GM19035 (cell line): ENCODE data around the gene SMARCAD1.

Source experiments
- ATAC-seq: cut with Tn5 transposase; IDR thresholded peaks from one replicate; pipeline ENCODE4 v1.9.1; 2021; ENCODE audit not compliant: unreplicated experiment

SMARCAD1 gene

DNA sequence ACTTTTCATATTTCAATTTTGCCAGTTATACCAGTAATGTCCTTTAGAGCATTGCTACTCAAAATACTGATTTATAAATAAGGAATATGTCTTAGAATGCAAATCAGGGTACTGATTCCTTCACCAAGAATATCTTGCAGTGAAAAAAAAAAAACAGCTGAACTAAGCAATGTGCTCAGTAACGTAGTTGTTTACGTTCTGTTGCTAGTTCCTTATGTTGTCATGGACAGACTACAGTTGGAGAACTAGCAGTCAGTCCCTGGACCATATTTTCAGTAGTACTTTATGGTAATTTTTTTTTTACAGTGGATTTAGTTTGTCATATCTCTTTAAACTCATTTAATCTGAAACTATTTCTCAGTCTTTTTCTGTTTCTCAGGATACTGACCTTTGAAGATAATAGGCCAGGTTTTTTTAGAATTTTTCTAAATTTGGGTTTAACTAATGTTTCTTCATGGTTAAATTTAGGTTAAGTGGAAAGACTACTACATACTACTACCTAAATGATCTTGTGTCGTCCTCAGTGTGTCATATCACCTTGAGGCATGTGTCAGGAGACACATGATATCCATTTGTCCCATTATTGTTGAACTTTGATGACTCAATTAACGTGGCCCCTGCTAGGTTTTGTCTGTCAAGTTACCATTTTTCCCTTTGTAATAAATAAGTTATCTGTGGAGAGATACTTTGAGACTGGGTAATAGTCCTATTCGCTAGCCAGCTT is 21.0 kb downstream of the SMARCAD1 start:
- ATAC-seq, result no peak

DNA sequence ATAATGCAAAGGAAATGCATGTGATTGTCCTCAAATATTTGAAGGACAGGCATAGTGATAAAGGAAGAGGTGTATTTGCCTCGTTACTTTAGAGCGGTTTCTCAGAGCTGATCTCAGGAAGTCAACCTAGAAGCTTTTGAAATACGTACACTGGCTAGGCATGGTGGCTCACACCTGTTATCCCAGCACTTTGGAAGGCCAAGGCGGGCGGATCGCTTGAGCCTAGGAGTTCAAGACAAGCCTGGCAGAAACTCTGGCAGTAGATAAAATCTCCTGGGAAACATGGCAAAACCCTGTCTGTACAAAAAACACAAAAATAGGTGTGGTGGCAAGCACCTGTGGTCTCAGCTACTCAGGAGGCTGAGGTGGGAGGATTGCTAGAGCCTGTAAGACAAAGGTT is 24.9 kb downstream of the SMARCAD1 start:
- no peak for ATAC-seq

DNA sequence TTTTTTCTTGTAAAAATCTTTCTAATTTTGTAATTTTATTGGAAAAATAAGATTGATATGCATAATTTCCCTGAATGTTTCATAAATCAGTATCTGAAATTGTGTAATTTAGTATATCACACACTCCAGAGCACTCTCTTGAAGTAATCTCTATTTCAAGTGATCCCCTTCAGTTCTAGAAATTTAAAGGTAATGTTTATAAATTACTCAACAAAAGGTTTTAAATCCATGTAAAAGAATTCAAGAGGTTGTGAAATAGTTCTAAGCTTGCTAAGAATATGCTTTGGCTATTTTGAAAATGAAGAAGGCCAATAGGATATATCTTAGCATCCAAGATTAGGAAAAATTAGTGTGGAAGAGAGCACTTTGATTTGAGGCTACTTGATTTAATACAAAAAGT is 28.2 kb downstream of the SMARCAD1 start:
- ATAC-seq, result no peak

DNA sequence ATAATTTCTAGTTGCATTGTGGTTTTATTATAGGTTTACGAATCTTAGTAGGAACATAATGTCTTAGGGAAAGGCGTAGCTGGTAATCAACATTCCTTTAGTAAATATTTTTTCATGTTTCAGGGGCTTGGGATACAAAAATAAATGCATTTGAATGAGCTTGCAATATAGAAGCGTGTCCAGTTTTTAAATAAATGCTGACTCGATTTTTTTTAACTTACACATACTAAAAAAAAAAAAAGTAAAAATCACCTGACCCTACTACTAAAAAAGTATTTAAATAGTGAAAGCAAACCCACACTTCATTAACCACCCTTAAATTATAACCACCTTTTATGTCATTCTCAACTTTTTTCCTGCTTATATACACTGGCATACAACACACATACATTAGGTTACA is 29.6 kb downstream of the SMARCAD1 start:
- no peak for ATAC-seq

DNA sequence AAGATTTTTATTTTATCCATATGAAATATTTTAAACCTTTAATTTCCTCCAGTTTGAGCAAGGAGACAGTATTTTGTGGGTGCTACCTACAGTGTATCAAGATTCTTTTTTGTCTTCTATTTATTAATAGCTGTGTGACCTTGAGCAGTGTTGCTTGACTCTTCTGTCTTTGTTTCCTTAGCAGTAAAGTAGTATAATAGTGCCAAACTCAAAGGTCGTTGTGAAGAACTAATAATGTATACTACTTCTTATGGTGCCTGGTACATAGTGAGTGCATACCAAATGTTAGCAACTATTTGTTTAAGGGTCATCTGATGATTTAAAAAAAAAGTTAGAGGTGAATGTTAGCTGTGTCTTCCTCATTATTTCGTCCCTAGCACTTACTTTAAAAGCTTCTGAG is 30.5 kb downstream of the SMARCAD1 start:
- ATAC-seq, result no peak

DNA sequence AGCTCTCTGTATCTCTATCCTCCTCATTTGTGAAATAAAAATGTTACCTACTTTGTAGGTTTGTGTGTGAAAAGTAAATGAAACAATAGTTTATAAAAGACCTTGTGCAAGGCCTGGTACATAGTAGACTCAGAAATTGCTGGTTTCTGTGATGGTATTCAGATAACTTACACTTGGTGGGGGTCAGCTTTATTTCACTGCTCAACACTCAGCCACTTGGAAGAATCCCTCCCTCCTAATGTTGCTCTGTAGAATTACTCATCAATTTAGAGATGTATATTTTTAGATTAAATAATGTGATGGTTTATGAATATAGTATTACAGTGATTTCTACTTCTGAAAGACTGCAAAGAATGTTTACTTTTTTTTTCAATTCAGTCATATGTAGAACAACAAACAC is 32.7 kb downstream of the SMARCAD1 start:
- ATAC-seq, result no peak

DNA sequence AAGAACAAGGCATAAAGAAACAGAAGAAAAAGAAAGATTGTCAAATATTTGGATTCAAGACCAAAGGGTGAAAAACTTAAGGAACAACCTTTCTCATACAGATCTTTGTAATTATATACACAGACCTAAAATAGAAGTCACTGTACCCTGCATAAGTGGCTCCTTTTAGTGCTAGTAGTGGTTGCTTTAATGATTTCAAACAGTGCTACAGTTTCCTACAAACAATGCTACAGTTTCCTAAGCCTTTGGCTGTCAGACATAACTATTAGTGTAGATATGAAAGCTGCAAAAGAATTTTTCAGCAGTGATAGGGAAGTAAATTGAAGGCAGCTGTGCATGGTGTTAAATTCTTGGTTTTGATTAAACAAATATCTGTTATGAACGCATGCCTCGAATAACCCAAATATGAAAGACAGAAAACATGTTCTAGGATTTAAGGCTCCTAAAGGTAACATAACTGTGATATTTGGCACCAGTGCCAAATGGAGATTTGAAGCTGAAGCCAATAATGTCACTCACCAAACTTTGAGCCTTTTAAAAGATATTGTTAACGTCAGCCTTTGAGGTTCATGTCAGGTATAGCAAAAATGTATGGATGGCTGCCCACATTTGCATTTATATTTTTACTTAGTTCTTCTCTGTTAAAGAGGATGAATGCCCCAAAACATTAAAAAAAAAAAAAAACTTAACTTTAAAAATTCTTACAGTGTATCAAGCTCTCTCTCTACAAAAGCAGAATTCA is 36.6 kb downstream of the SMARCAD1 start:
- no peak for ATAC-seq

DNA sequence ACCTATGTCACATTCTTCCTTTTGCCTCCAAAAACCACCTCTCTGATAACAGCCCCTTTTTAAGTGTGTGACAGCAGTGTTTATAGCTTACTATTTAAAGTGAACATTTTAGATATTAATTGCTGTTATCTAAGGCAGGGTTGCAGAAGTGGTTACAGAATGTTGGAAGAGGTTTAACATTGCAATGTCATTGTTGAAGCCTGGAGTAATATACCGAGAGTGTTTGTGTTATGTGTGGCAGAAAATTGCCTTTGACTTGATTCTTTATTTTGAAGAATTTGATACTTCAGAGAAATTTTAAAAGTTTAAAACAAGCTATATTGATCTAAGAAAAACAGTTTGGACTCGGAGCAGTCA is 37.1 kb downstream of the SMARCAD1 start:
- no peak for ATAC-seq

DNA sequence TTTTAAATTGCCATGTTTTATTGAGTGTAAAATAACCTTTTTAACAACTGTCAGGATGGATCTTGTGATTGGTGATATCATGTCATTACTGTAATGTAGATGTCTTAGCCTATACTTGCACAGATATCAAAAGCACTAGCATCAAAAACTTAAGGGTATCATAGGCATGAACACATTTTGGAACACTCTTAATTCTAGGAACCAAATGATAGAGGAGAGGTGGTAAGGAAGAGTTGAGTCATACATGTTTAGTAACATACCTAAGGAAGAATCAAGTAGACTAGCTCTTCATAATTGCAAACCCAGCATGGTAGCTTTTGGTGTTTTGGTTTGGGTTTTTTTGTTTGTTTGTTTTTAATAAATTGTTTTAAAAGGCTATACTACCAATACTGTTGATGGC is 43.4 kb downstream of the SMARCAD1 start:
- ATAC-seq, result no peak

DNA sequence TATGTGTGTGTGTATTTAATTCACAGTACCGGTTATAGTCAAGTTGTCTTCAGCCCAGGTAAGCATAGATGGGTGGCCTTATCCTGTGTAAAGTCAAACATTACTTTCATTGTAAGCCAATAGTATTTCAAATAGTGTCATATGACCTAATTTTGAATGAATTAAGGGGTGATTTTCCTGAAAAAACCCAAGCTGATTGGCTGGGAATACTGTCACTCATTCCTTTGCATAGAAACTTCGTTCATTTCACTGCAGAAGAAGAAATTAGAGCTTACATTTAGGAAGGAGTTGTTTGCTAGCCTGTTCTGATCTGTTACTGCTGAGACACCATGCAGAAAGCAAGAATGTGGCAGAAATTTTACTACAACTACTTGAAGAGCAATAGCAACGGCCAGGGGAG is 45.4 kb downstream of the SMARCAD1 start:
- no peak for ATAC-seq

DNA sequence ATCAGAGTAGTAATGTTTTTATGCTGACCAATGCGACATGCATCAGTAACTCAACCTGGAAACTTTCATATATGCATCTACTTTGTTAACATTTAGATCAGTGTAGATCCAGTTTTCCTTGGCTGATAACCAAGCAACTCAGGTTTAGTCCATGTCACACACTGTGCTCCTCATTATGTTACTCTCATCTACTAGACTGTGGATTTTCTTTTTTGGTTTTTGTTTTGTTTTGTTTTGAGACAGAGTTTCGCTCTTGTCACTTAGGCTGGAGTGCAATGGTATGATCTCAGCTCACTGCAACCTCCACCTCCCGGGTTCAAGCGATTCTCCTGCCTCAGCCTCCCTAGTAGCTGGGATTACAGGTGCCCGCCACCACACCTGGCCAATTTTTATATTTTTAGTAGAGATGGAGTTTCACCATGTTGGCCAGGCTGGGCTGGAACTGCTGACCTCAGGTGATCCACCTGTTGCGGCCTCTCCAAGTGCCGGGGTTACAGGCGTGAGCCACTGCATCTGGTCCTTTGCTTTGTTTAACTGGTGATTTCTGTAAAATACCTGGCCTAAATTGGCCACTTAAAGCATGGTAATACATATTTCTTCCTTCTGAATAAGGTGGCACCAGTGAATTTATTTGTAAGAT is 48.6 kb downstream of the SMARCAD1 start:
- ATAC-seq, result no peak

DNA sequence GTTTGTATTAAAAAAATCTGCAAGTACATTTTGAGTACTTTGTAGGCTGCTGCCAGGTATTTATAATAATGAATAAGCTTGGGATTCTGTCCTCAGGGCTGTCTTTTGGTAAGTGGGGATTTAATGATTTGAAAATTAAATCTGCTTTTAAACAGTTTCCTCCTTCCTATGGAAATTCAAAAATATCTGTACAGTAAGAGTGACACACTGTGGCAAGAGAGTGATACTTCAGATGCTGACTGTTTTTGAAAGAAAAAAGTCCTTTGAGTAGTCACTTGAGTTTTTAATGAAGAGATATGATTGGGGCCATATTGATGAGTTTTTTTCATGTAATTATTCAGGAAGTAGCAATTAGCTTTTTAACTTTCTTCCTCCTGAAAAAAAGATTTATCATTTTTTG is 49.2 kb downstream of the SMARCAD1 start:
- no peak for ATAC-seq

DNA sequence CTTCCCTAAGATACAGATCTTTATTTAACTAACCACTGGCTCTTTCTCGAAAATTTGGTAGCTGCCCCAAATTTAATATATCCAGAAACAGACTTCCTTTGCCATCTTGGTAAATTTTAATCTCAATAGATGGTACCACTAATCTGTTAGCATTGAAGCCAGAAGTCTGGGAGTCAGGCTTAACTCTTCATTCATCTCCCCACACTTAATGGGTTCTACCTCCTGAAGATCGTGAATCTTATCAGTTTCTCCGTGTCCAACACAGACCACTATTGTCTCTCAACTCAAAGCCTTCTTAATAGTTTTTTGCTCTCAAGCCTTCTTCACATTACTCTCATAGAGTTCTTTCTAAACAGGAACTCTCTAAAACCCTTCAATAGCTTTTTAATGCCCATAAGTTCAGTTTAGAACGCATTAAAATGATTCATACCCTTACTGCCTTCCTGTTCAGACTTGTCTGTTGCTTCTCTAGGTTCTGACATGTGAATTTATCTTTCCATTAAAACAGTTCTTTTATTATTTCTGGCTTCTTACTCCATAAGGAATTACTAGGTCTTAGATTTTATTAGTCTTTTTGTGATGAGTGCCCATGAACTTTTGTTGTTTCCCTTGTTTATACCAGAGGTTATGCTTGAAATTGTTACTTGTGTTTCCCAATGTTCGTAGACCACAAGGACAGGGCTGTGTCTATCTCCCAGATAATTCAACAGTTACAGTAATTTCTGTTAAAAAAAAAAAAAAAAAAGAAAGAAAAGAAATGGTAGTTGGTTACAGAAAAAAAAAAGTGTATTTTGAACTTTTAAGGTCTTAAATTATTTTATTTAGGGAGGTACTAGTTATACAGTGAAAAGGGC is 54.7 kb downstream of the SMARCAD1 start:
- no peak for ATAC-seq

DNA sequence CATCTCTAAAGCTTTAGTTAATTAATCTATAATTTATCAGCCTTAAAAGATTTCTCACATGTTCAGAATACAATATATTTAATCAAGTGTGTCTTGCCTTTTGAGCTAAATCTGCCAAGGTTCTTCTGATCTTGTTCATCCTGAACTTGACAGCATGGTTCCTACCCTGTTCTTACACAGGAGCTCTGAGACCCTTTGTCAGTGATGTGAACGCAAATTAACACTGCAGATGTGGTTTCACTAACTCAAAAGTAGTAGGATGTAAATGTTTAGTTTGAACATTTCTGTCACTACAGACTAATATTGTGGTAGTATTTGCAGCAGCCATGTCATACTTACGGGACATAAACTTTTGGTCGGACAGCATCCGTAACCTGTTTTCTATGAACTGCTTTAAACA is 59.4 kb downstream of the SMARCAD1 start:
- ATAC-seq, result no peak

DNA sequence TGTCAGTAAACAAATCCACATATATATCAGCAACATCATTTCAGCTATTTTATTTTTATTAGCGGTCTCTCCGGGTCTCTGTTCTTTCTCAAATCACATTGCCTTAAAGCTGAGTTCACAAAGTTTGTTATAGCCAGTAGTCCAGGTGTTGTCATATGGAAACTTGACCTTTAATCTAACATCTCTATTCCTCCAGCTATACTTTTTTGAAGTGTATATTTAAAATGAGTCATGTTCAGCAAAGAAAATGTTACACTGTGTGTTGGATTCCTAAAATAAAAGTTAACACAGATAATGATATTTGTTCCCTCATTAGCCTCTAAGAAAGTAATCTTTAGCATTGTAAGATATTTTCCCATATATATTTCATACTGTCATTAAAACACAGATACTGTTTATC is 63.6 kb downstream of the SMARCAD1 start:
- no peak for ATAC-seq

DNA sequence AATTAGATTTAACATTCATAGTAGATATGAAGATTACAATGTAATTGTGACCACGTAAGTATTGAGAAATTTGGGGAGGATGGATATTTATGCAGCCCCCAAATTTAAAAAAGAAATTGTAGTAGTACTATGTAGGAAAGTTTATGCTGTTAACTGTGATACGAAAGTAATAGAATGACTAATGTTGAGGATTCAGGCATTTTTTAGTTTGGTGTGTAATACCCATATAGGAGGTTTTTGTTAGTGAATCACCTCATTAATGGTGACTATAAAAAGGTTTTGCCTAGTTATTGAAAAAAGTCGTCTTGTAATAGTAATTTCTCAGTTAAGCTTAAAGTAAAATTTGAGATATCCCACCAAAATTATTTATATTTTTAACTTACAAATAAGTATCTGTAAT is 67.2 kb downstream of the SMARCAD1 start:
- ATAC-seq, result no peak

DNA sequence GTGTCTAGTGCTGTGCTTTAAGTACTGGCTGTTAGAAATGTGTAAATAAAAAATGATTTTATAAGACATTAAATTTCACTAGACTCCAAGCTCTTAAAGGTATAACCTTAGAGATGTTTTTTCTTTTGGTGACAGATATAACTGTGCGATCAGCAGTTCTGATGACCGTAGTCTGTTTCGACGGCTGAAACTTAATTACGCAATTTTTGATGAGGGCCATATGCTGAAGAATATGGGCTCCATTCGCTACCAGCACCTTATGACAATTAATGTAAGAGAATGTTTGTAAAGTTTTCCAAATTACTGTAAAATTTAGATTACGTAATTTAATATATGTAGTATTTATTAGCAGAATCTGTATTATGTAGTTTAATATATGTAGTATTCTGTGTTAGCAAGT is 68.5 kb downstream of the SMARCAD1 start:
- no peak for ATAC-seq

DNA sequence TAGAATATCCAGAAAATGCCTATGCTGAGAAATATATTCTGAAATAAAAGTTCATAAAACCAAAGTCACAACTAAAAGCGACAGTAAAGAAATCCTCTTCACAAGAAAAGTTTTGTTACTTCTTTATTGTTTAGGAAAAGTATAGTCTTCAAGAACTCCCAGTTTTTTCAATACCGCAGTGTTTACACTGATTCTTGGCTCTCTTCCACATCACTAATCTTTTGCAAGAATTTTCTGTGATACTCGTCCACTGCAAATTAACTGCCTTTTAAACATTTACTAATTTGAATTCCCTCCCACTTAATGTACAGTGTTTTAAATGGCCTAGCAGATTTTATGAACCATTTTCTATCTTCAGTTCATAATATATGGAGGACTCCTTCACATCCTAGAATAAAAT is 69.9 kb downstream of the SMARCAD1 start:
- no peak for ATAC-seq

DNA sequence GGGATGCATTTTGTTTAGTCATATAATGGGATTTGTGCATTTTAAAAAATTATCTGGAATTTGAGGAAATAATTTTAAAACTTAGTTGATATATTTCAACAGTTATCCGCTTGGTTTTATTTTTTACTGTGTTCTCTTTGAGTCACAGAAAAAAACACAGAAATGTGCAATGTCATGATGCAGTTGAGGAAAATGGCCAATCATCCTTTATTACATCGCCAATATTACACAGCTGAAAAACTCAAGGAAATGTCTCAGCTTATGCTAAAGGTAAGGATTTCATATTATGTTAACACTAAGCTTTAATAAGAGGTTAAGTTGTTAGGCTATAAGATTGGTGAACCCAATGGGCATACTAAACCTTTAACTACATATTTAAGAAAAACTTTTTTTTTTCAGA is 71.1 kb downstream of the SMARCAD1 start:
- no peak for ATAC-seq

DNA sequence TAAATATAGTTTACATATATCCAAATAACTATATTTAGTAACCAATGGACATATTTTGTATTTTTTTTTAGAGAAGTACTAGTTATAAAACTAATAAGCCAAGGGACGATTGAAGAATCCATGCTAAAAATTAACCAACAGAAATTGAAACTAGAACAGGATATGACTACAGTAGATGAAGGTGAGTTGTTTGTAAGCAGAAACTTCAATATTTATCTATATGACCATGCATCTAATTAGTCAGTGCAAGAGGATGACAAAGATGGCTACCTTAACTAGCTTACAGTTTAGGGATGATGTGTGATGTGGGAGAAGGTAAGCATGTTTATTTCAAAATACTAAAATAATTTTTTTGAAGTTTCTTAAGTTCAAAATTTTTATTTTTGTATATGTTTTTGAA is 77.2 kb downstream of the SMARCAD1 start:
- no peak for ATAC-seq

DNA sequence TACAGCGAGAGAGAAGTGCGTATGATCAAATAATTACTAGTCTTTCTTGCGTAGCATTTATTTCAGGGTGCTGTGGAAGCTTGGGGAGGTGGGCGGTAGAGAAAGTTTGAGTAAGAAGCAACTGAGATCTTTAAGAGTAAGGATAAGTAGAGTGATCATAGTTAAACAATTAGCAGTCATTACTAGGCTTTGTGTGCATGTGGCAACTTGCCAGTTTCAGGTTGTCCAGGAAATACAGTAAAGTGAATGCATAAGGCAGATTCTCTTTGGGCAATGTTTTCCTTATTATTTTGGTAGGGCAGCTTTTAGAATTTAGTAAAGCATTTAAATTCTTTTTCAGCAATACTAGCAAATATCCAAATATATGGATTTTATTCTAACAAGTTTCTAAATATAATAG is 78.0 kb downstream of the SMARCAD1 start:
- ATAC-seq, result no peak

DNA sequence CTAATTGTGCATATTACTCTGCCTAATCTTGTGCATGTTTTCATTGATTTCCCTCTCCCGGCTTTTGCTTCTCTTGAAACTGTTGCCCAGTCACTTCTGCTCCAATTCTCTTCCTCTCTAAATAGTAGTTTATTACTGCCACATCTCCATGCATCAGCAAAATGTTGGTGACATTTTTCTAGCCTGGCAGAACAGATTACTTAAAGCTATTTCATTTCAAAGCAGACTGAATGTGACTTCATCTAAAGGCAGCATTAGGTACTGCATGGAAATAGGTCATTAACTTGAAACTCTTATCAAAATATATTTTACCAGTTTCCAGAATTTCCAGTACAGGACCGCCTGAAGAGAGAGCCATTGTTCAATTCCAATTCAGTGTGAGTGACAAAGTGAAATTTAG is 82.6 kb downstream of the SMARCAD1 start:
- no peak for ATAC-seq
